ENCODE measurements around the gene MRPS31. TPM values are rescaled to one million over a fixed set of nuclear protein-coding genes. Genes with fewer than 3 reads are reported as not detected.

The MRPS31 gene
- total and polyA plus RNA-seq, 2 donors (not counting 3 experiments of a cell fraction or from before 2014, with no cell fraction given) = 7.6 to 17.8 TPM

- Histone ChIP-seq H3K27me3 (ENCODE audit: control insufficient read depth in 2 of 2, insufficient read depth in 2 of 2, low read length in 2 of 2) (no peaks in the 10 kb centered on the region), H3K27ac (ENCODE audit: insufficient read depth, low read depth, low read length) (no peak overlapping the region), H3K9me3 (replicated peaks; ENCODE audit: control insufficient read depth, insufficient read depth, low read length) (no peaks in the 10 kb centered on the region), H3K4me1 (ENCODE audit: control insufficient read depth, extremely low read depth, insufficient read depth, low read length) (no peaks in the 10 kb centered on the region), H3K79me2 (ENCODE audit: control insufficient read depth, insufficient read depth, low read length) (no peaks in the 10 kb centered on the region), H3K36me3 (ENCODE audit: control insufficient read depth in 2 of 2, extremely low read depth in 1 of 2, insufficient read depth in 2 of 2, low read length in 2 of 2) (peaks cover 2 to 4% of the 10 kb centered on the region in 2 experiments), H3K9ac (replicated peaks; ENCODE audit: extremely low read depth, insufficient read depth, low read length) (no peak overlapping the region), H2AFZ (ENCODE audit: low read depth, low read length) (no peak overlapping the region), H4K20me1 (replicated peaks; ENCODE audit: control insufficient read depth, extremely low read depth, insufficient read depth, low read length) (no peaks in the 10 kb centered on the region), H3K4me3 (replicated peaks in 1 of 3; ENCODE audit: insufficient read depth in 1 of 3, low read depth in 1 of 3, low read length in 3 of 3) (no peak overlapping the region), H3K4me2 (ENCODE audit: insufficient read depth, low read length) (no peak overlapping the region), H3K9me1 (replicated peaks; ENCODE audit: control insufficient read depth, extremely low read depth, insufficient read depth, low read length) (no peaks in the 10 kb centered on the region)
- ChIA-PET POLR2A (interaction anchor here (0.6 kb wide), 1 partner anchor 877 kb away, joined by 5 read pairs; no protein-coding TSS in a partner anchor), CTCF (no interaction called here)
- dilution Hi-C loops (cut with MboI; ENCODE audit: extremely low pct_ligation_motif_present, low sequenced_read_pairs) (no loop called here), intact Hi-C loops (cut with micrococcal nuclease) (no loop called here)
- DNase-seq (ENCODE audit: low read depth, low spot score) (no peak), FAIRE-seq (no peak)
- TF ChIP-seq JUN (IDR thresholded peaks at IDR 0.05; ENCODE audit: borderline replicate concordance, insufficient read depth, insufficient read length, low read depth) (no peak), MYC (IDR thresholded peaks at IDR 0.05; ENCODE audit: low read depth, low read length) (no peak), GATA2 (IDR thresholded peaks at IDR 0.05; ENCODE audit: insufficient read depth, insufficient read length, low read depth, low read length) (no peak), POLR2AphosphoS5 (IDR thresholded peaks at IDR 0.05; ENCODE audit: insufficient read depth, low read depth, low read length) (no peak), MAX (IDR thresholded peaks at IDR 0.05; ENCODE audit: insufficient read depth, insufficient read length) (no peak), FOS (IDR thresholded peaks at IDR 0.05; ENCODE audit: borderline replicate concordance, insufficient read depth, low read length) (no peak), POLR2A (IDR thresholded peaks at IDR 0.05; ENCODE audit: low read depth, low read length) (no peak), EZH2 (IDR thresholded peaks at IDR 0.05; ENCODE audit: borderline replicate concordance, low read depth, low read length, severe bottlenecking) (no peak)
- BruUV-seq (replicated peaks) = no TSS peak
Observed at GRCh38 chr13:40755082-40755700, 15.8 kb downstream of the MRPS31 start.

Measured in endothelial cell of umbilical vein (primary cell).